GM18519 (cell line): ENCODE data around the gene EFHC1.

Experiments
- ATAC-seq: cut with Tn5 transposase; IDR thresholded peaks from one replicate; pipeline ENCODE4 v1.9.1; 2021; ENCODE audit warnings: mild to moderate bottlenecking, moderate library complexity; ENCODE audit not compliant: unreplicated experiment, low FRiP score

EFHC1 gene

GRCh38 chr6:52573295-52573694 lies 153.2 kb downstream of the EFHC1 start:
- no peak for ATAC-seq
